ENCODE results near the gene STK11IP. TPM values are rescaled to one million over a fixed set of nuclear protein-coding genes. Genes with fewer than 3 reads are reported as not detected.

Gene STK11IP
- total RNA-seq, 1 experiment from 2014 or later, result 45.0 TPM

- TF ChIP-seq CTCF (IDR thresholded peaks at IDR 0.05 in 2 of 3, conservative IDR thresholded peaks at IDR 0.05 in 1 of 3; ENCODE audit: borderline replicate concordance in 1 of 3, insufficient read depth in 1 of 3, low read depth in 2 of 3, low read length in 2 of 3), result no peak
- no peak for TF ChIP-seq POLR2AphosphoS5 (IDR thresholded peaks at IDR 0.05; ENCODE audit: low read depth, low read length)
- no peak for TF ChIP-seq CBX3 (IDR thresholded peaks at IDR 0.05; ENCODE audit: low read depth)
These were observed 64.3 kb downstream of the STK11IP start (continued) for GRCh38 chr2:219661955-219662395.

GRCh38 chr2:219662566-219662965 lies 64.9 kb downstream of the STK11IP start:
- DNase-seq (ENCODE audit: low read depth, low spot score), result no peak
- TF ChIP-seq CTCF (IDR thresholded peaks at IDR 0.05 in 2 of 3, conservative IDR thresholded peaks at IDR 0.05 in 1 of 3; ENCODE audit: borderline replicate concordance in 1 of 3, insufficient read depth in 1 of 3, low read depth in 2 of 3, low read length in 2 of 3), result no peak
- no peak for TF ChIP-seq MAX (IDR thresholded peaks at IDR 0.05)
- TF ChIP-seq ZBTB33 (IDR thresholded peaks at IDR 0.05; ENCODE audit: extremely low read depth, insufficient replicate concordance, low read length), result no peak
- no peak for TF ChIP-seq ZFX (IDR thresholded peaks at IDR 0.05)
- no peak for TF ChIP-seq RAD21 (IDR thresholded peaks at IDR 0.05; ENCODE audit: low read depth)
- no peak for TF ChIP-seq SP1 (IDR thresholded peaks at IDR 0.05; ENCODE audit: low read depth)
- TF ChIP-seq YY1 (IDR thresholded peaks at IDR 0.05; ENCODE audit: extremely low read depth, insufficient replicate concordance, low read depth, low read length), result no peak
- TF ChIP-seq SIN3A (IDR thresholded peaks at IDR 0.05; ENCODE audit: low read depth), result no peak
- no peak for TF ChIP-seq CEBPB (IDR thresholded peaks at IDR 0.05; ENCODE audit: low read depth)
- TF ChIP-seq POLR2AphosphoS5 (IDR thresholded peaks at IDR 0.05; ENCODE audit: low read depth, low read length), result no peak
- TF ChIP-seq REST (IDR thresholded peaks at IDR 0.05; ENCODE audit: low read depth), result no peak
- TF ChIP-seq FOSL1 (IDR thresholded peaks at IDR 0.05; ENCODE audit: low read depth), result no peak
- ATAC-seq, result peak; percentile 39
- Histone ChIP-seq H4K20me1 (ENCODE audit: insufficient read depth) (no peaks in the 10 kb centered on the region), H3K4me1 (ENCODE audit: control insufficient read depth in 1 of 2, insufficient read depth in 2 of 2, low read length in 2 of 2) (peaks cover 0 to 19% of the 10 kb centered on the region in 2 experiments; a peak in 2 of 4 replicates), H3K9ac (ENCODE audit: low read length) (no peak overlapping the region), H3K4me3 (replicated peaks in 1 of 2; ENCODE audit: low read depth in 1 of 2, low read length in 2 of 2) (no peak overlapping the region), H3K27ac (ENCODE audit: low read depth, low read length) (no peak overlapping the region), H3K9me2 (ENCODE audit: insufficient read depth) (no peaks in the 10 kb centered on the region), H3K36me3 (ENCODE audit: control insufficient read depth in 1 of 2, insufficient read depth in 2 of 2, low read length in 2 of 2) (no peaks in the 10 kb centered on the region), H2AFZ (ENCODE audit: low read depth, low read length, poor library complexity, severe bottlenecking) (no peak overlapping the region), H3K9me3 (ENCODE audit: control insufficient read depth in 1 of 2, insufficient read depth in 1 of 2, low read depth in 1 of 2, low read length in 2 of 2) (peaks cover 0 to 13% of the 10 kb centered on the region in 2 experiments; a peak in 1 of 4 replicates), H3K27me3 (ENCODE audit: insufficient read depth, low read length) (no peaks in the 10 kb centered on the region), H3K4me2 (ENCODE audit: low read length) (peak overlapping the region; percentile 24; the same call in 1 of the 2 replicates), H3K79me2 (ENCODE audit: insufficient read depth, low read length) (no peaks in the 10 kb centered on the region)
- no TSS peak for BruUV-seq (replicated peaks)
- POLR2A ChIA-PET, result no interaction called here
- RAD21 ChIA-PET (ENCODE audit: low non-redundant PET in 1 of 2, low total read pairs in 2 of 2, uncharacterized antibody in 2 of 2, unreplicated experiment in 2 of 2), result no interaction called here
- CTCF ChIA-PET, result no interaction called here
- intact Hi-C loops (cut with micrococcal nuclease), result no loop called here

All from HCT116 (cell line).